ENCODE data around the gene USP13.

Gene USP13

GRCh38 chr3:179694731-179695130 lies 41.9 kb downstream of the USP13 start:
- H2AFZ ChIP-seq (ENCODE audit: low read depth, low read length): no peak overlapping the region
- H3K36me3 ChIP-seq (ENCODE audit: insufficient read depth, low read length): peaks cover 19% of the 10 kb centered on the region
- no peak overlapping the region for H3K4me3 ChIP-seq (ENCODE audit: low read length)
- H3K9me3 ChIP-seq (ENCODE audit: low read length): no peaks in the 10 kb centered on the region
- no peaks in the 10 kb centered on the region for H3K27me3 ChIP-seq (ENCODE audit: insufficient read depth, low read length)
- H3K4me1 ChIP-seq (ENCODE audit: insufficient read depth, low read length): no peaks in the 10 kb centered on the region

GRCh38 chr3:179695672-179696313 lies 43.0 kb downstream of the USP13 start:
- no peak overlapping the region for H2AFZ ChIP-seq (ENCODE audit: low read depth, low read length)
- H3K4me1 ChIP-seq (ENCODE audit: insufficient read depth, low read length): no peaks in the 10 kb centered on the region
- H3K27me3 ChIP-seq (ENCODE audit: insufficient read depth, low read length): no peaks in the 10 kb centered on the region
- no peak overlapping the region for H3K4me3 ChIP-seq (ENCODE audit: low read length)
- H3K9me3 ChIP-seq (ENCODE audit: low read length): no peaks in the 10 kb centered on the region
- peaks cover 23% of the 10 kb centered on the region for H3K36me3 ChIP-seq (ENCODE audit: insufficient read depth, low read length)

DNA sequence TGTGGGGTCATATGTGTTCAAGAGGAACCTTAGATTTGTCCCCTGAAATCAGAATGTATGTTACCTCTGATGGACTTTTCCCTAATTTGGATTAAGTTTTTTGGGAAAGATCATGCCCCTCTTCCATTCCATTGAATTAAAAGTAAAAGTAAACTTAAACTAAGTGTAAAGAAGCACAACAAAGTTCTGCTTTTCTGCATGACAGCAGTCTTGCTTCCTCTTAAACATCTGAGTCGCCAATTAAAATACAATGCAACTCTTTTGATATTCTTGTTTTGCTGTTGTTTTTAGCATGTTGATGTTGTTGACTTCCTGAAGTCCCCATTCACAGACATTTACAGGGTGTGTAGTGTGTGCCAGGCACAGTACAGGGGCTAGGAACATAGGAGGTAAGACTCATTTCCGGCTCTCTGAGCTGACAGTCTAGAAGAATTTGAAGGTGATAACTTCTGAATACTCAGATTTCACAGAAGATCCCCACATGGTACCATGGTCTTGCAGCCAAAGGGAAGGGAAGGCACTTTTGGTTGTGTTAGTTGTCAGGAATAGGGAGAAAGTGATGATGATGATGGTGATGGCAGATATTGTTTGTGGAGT lies 45.0 kb downstream of the USP13 start:
- Histone ChIP-seq H3K9me3 (ENCODE audit: low read length) (no peaks in the 10 kb centered on the region), H2AFZ (ENCODE audit: low read depth, low read length) (no peak overlapping the region), H3K27me3 (ENCODE audit: insufficient read depth, low read length) (no peaks in the 10 kb centered on the region), H3K36me3 (ENCODE audit: insufficient read depth, low read length) (peaks cover 16% of the 10 kb centered on the region), H3K4me1 (ENCODE audit: insufficient read depth, low read length) (no peaks in the 10 kb centered on the region), H3K4me3 (ENCODE audit: low read length) (no peak overlapping the region)

DNA sequence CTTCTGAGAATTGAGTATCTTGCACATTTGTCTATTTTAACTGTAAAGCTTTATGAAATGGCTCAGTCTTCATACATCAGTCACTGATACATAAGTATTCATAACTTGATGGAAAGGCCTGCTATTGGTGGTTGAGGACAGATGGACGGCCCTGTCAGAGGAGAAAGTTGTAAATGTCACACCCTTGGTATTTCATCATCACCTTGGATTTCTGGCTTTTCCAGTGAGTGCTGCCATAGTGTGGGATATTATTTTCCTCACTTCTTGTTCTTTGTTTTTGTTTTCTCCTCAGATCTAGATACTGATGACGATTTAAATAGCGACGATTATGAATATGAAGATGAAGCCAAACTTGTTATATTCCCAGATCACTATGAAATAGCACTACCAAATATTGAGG lies 47.9 kb downstream of the USP13 start:
- Histone ChIP-seq H3K4me3 (ENCODE audit: low read length) (no peak overlapping the region), H3K36me3 (ENCODE audit: insufficient read depth, low read length) (peaks cover 15% of the 10 kb centered on the region), H3K27me3 (ENCODE audit: insufficient read depth, low read length) (no peaks in the 10 kb centered on the region), H3K9me3 (ENCODE audit: low read length) (no peaks in the 10 kb centered on the region), H2AFZ (ENCODE audit: low read depth, low read length) (no peak overlapping the region), H3K4me1 (ENCODE audit: insufficient read depth, low read length) (no peaks in the 10 kb centered on the region)

- Histone ChIP-seq H3K4me1 (ENCODE audit: insufficient read depth, low read length) (no peaks in the 10 kb centered on the region), H3K27me3 (ENCODE audit: insufficient read depth, low read length) (no peaks in the 10 kb centered on the region), H3K36me3 (ENCODE audit: insufficient read depth, low read length) (peaks cover 15% of the 10 kb centered on the region), H3K9me3 (ENCODE audit: low read length) (no peaks in the 10 kb centered on the region), H2AFZ (ENCODE audit: low read depth, low read length) (no peak overlapping the region), H3K4me3 (ENCODE audit: low read length) (no peak overlapping the region)
These were observed 48.5 kb downstream of the USP13 start for GRCh38 chr3:179701176-179701827.

GRCh38 chr3:179702271-179702947 lies 49.6 kb downstream of the USP13 start:
- no peaks in the 10 kb centered on the region for H3K27me3 ChIP-seq (ENCODE audit: insufficient read depth, low read length)
- no peak overlapping the region for H3K4me3 ChIP-seq (ENCODE audit: low read length)
- peaks cover 18% of the 10 kb centered on the region for H3K36me3 ChIP-seq (ENCODE audit: insufficient read depth, low read length)
- H2AFZ ChIP-seq (ENCODE audit: low read depth, low read length): no peak overlapping the region
- no peaks in the 10 kb centered on the region for H3K4me1 ChIP-seq (ENCODE audit: insufficient read depth, low read length)
- H3K9me3 ChIP-seq (ENCODE audit: low read length): no peaks in the 10 kb centered on the region

- Histone ChIP-seq H2AFZ (ENCODE audit: low read depth, low read length) (no peak overlapping the region), H3K27me3 (ENCODE audit: insufficient read depth, low read length) (no peaks in the 10 kb centered on the region), H3K4me1 (ENCODE audit: insufficient read depth, low read length) (no peaks in the 10 kb centered on the region), H3K4me3 (ENCODE audit: low read length) (no peak overlapping the region), H3K36me3 (ENCODE audit: insufficient read depth, low read length) (peaks cover 24% of the 10 kb centered on the region), H3K9me3 (ENCODE audit: low read length) (no peaks in the 10 kb centered on the region)
These were observed 51.0 kb downstream of the USP13 start for GRCh38 chr3:179703816-179704215.

GRCh38 chr3:179706233-179706632 lies 53.4 kb downstream of the USP13 start:
- no peak overlapping the region for H3K4me3 ChIP-seq (ENCODE audit: low read length)
- no peaks in the 10 kb centered on the region for H3K9me3 ChIP-seq (ENCODE audit: low read length)
- no peaks in the 10 kb centered on the region for H3K4me1 ChIP-seq (ENCODE audit: insufficient read depth, low read length)
- no peak overlapping the region for H2AFZ ChIP-seq (ENCODE audit: low read depth, low read length)
- H3K36me3 ChIP-seq (ENCODE audit: insufficient read depth, low read length): peaks cover 37% of the 10 kb centered on the region
- no peaks in the 10 kb centered on the region for H3K27me3 ChIP-seq (ENCODE audit: insufficient read depth, low read length)

DNA sequence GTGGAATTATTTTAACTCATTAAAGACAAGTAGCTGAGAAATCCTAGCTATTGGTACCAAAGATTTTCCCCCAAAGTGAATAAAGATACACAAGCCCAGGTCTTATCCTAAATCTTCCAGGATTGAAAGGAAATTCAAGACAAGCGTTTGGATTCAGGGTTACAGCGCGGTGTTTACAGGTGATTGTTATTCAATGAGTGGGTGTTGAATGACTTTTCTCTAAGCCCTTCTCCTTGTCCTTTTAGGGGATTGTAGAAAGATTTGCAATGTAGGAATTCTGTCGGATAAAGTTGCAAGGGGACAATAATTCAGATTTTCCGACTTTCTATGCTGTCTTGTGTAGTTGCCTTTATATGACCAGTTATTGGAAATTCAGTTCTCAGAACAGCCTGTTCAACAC lies 57.2 kb downstream of the USP13 start:
- Histone ChIP-seq H2AFZ (ENCODE audit: low read depth, low read length) (no peak overlapping the region), H3K4me3 (ENCODE audit: low read length) (no peak overlapping the region), H3K9me3 (ENCODE audit: low read length) (no peaks in the 10 kb centered on the region), H3K36me3 (ENCODE audit: insufficient read depth, low read length) (peaks cover 39% of the 10 kb centered on the region), H3K4me1 (ENCODE audit: insufficient read depth, low read length) (no peaks in the 10 kb centered on the region), H3K27me3 (ENCODE audit: insufficient read depth, low read length) (no peaks in the 10 kb centered on the region)

GRCh38 chr3:179713643-179714090 lies 60.8 kb downstream of the USP13 start:
- Histone ChIP-seq H2AFZ (ENCODE audit: low read depth, low read length) (no peak overlapping the region), H3K4me1 (ENCODE audit: insufficient read depth, low read length) (no peaks in the 10 kb centered on the region), H3K9me3 (ENCODE audit: low read length) (no peaks in the 10 kb centered on the region), H3K36me3 (ENCODE audit: insufficient read depth, low read length) (peaks cover 34% of the 10 kb centered on the region), H3K4me3 (ENCODE audit: low read length) (no peak overlapping the region), H3K27me3 (ENCODE audit: insufficient read depth, low read length) (no peaks in the 10 kb centered on the region)

DNA sequence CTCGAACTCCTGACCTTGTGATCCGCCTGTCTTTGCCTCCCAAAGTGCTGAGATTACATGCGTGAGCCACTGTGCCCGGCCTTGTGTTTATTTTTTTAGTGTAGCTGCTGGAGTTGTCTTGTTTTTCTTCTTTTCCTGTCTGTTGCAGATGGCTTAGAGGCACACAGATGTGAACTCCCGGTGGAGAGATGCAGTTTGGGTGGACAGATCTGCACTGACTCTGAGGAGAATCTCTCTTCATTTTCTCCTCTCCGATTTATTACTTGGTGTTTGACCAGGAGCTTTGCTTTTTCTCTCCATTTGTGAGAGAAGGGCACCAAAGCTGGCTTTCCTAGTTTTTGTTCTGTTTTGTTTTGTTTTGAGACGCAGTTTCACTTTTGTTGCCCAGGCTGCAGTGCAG lies 62.7 kb downstream of the USP13 start:
- H3K36me3 ChIP-seq (ENCODE audit: insufficient read depth, low read length): peaks cover 21% of the 10 kb centered on the region
- H3K9me3 ChIP-seq (ENCODE audit: low read length): no peaks in the 10 kb centered on the region
- no peaks in the 10 kb centered on the region for H3K4me1 ChIP-seq (ENCODE audit: insufficient read depth, low read length)
- no peak overlapping the region for H3K4me3 ChIP-seq (ENCODE audit: low read length)
- H2AFZ ChIP-seq (ENCODE audit: low read depth, low read length): no peak overlapping the region
- no peaks in the 10 kb centered on the region for H3K27me3 ChIP-seq (ENCODE audit: insufficient read depth, low read length)

DNA sequence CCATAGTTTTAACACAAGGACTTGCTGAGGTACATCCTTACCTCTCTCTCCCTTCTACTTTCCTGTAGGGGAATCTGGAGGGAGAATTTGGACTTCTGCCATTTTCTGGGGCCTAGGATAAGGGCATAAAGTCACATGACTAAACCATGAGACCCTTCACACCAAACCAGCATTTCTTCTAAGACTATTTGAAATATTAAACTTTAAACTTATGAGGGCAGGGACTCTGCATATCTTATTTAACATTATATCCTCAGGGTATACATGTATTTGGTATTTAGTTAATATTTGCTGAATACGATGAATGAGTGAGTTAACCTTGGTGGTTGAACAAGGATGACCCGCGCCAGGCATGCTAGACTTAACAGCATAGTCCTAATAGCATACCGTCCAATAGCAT lies 63.4 kb downstream of the USP13 start:
- Histone ChIP-seq H3K4me3 (ENCODE audit: low read length) (no peak overlapping the region), H3K4me1 (ENCODE audit: insufficient read depth, low read length) (no peaks in the 10 kb centered on the region), H3K27me3 (ENCODE audit: insufficient read depth, low read length) (no peaks in the 10 kb centered on the region), H2AFZ (ENCODE audit: low read depth, low read length) (no peak overlapping the region), H3K9me3 (ENCODE audit: low read length) (no peaks in the 10 kb centered on the region), H3K36me3 (ENCODE audit: insufficient read depth, low read length) (peaks cover 21% of the 10 kb centered on the region)

DNA sequence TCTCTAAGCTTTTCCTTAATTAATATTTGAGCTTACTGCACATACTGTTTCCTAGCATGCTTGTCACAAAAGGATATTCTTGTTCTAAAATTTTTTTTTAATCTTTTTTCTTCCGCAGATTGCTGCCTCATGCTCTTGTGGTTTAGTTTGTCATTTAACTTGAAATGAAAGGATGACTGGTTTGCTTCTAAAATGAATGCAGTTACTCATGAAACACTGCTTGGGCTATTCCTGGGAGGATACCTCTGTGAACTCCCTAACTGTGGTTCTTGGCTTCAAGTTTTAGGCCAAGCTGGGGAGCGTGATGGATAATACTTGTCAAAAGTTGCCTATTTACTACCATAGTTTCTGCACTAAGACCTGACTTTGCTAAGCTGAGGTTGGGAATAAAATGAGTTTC lies 64.0 kb downstream of the USP13 start:
- Histone ChIP-seq H3K36me3 (ENCODE audit: insufficient read depth, low read length) (peaks cover 23% of the 10 kb centered on the region), H3K4me3 (ENCODE audit: low read length) (no peak overlapping the region)

More for the DNA sequence above, 64.0 kb downstream of the USP13 start:
- no peaks in the 10 kb centered on the region for H3K9me3 ChIP-seq (ENCODE audit: low read length)
- H2AFZ ChIP-seq (ENCODE audit: low read depth, low read length): no peak overlapping the region
- H3K4me1 ChIP-seq (ENCODE audit: insufficient read depth, low read length): no peaks in the 10 kb centered on the region
- no peaks in the 10 kb centered on the region for H3K27me3 ChIP-seq (ENCODE audit: insufficient read depth, low read length)

Data from neuron (in vitro differentiated cells).